ENCODE measurements around the gene LARGE2. TPM values are rescaled to one million over a fixed set of nuclear protein-coding genes. Genes with fewer than 3 reads are reported as not detected.

LARGE2 gene
- polyA plus RNA-seq, 1 donor (not counting 4 experiments of a cell fraction or from before 2014, with no cell fraction given) = 7.1 TPM

GRCh38 chr11:45933131-45933831 lies 10.8 kb downstream of the LARGE2 start:
- Histone ChIP-seq H3K4me3 (ENCODE audit: control insufficient read depth in 2 of 3, extremely low read depth in 1 of 3, insufficient read depth in 2 of 3, low read depth in 1 of 3, low read length in 3 of 3) (peak overlapping the region in 2 of 3 experiments; percentile 34 to 45), H3K79me2 (ENCODE audit: control insufficient read depth, insufficient read depth, low read length) (no peaks in the 10 kb centered on the region), H3K9me3 (ENCODE audit: control insufficient read depth, low read depth, low read length) (no peaks in the 10 kb centered on the region), H2AFZ (ENCODE audit: control insufficient read depth, low read length) (peak overlapping the region; percentile 21), H3K4me2 (ENCODE audit: control insufficient read depth, extremely low read depth, insufficient read depth, low read depth, low read length) (peak overlapping the region; percentile 53), H3K36me3 (ENCODE audit: control insufficient read depth in 2 of 2, extremely low read depth in 1 of 2, insufficient read depth in 2 of 2, low read length in 2 of 2) (peaks cover 7% of the 10 kb centered on the region in 2 experiments), H3K9ac (ENCODE audit: control insufficient read depth, extremely low read depth, insufficient read depth, low read length) (peak overlapping the region; percentile 14), H3K27ac (ENCODE audit: control insufficient read depth, insufficient read depth, low read length) (no peak overlapping the region), H3K9me1 (ENCODE audit: control insufficient read depth, extremely low read depth, insufficient read depth, low read length) (peaks cover 2% of the 10 kb centered on the region), H4K20me1 (ENCODE audit: control insufficient read depth, extremely low read depth, insufficient read depth, low read length) (no peaks in the 10 kb centered on the region), H3K4me1 (ENCODE audit: control insufficient read depth, extremely low read depth, insufficient read depth, low read length) (peaks cover 73% of the 10 kb centered on the region), H3K27me3 (ENCODE audit: control insufficient read depth, extremely low read depth, insufficient read depth, low read length) (no peaks in the 10 kb centered on the region)
- TF ChIP-seq, protein P1, sequence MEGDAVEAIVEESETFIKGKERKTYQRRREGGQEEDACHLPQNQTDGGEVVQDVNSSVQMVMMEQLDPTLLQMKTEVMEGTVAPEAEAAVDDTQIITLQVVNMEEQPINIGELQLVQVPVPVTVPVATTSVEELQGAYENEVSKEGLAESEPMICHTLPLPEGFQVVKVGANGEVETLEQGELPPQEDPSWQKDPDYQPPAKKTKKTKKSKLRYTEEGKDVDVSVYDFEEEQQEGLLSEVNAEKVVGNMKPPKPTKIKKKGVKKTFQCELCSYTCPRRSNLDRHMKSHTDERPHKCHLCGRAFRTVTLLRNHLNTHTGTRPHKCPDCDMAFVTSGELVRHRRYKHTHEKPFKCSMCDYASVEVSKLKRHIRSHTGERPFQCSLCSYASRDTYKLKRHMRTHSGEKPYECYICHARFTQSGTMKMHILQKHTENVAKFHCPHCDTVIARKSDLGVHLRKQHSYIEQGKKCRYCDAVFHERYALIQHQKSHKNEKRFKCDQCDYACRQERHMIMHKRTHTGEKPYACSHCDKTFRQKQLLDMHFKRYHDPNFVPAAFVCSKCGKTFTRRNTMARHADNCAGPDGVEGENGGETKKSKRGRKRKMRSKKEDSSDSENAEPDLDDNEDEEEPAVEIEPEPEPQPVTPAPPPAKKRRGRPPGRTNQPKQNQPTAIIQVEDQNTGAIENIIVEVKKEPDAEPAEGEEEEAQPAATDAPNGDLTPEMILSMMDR (optimal IDR thresholded peaks at IDR 0.05 in 1 of 3, IDR thresholded peaks at IDR 0.05 in 1 of 3, conservative IDR thresholded peaks at IDR 0.05 in 1 of 3; ENCODE audit: extremely low read depth in 1 of 3, insufficient read depth in 2 of 3, low read length in 3 of 3) = no peak
- TF ChIP-seq EZH2 (IDR thresholded peaks at IDR 0.05; ENCODE audit: low read length) = no peak
- dilution Hi-C loops (cut with MboI; ENCODE audit: extremely low pct_ligation_motif_present, low sequenced_read_pairs) = no loop called here
- DNase-seq (ENCODE audit: low read depth, low spot score) (no peak), FAIRE-seq (peak; percentile 44)

DNA sequence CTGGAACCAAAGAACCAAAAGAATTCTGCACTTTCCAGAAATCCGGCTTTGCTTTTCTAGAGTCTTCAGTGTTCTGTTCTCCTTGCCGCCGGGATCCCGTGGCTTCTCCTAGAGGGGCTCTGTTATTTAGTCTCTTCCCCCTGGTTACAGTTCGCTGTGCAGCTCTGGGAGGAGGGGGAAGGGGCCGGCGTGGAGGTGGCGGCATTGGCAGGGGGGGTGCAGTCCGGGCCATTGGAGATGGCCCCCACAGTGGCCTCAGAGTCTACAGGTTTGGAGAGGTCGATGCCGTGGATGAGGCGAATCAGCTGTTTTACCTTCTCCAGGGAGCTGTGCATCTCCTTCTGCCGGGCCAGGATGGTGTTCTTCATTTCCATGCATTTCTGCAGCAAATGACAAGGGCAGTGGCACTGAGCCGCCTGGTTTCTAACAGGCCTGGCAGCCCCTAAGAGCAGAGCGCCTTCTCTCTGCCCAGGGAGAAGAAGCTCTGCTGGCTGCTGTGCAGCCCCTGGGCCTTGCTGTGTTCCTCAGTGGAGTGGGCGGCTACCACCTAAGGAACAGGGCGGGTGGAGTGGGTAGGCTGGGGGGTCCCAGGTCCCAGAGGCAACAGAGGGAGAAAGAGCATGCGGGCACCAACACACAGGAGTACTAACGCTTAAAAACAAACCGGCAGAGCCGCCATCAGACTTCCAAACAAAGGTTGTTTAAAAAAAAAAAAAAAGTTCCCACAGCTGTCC lies 11.6 kb downstream of the LARGE2 start:
- peaks cover 7% of the 10 kb centered on the region in 2 experiments for H3K36me3 ChIP-seq (ENCODE audit: control insufficient read depth in 2 of 2, extremely low read depth in 1 of 2, insufficient read depth in 2 of 2, low read length in 2 of 2)
- no peak overlapping the region for H2AFZ ChIP-seq (ENCODE audit: control insufficient read depth, low read length)
- H3K4me3 ChIP-seq (ENCODE audit: control insufficient read depth in 2 of 3, extremely low read depth in 1 of 3, insufficient read depth in 2 of 3, low read depth in 1 of 3, low read length in 3 of 3) = peak overlapping the region in 2 of 3 experiments; percentile 8 to 45
- H3K9me1 ChIP-seq (ENCODE audit: control insufficient read depth, extremely low read depth, insufficient read depth, low read length) = no peaks in the 10 kb centered on the region
- DNase-seq (ENCODE audit: low read depth, low spot score) (no peak), FAIRE-seq (no peak)
- H3K4me2 ChIP-seq (ENCODE audit: control insufficient read depth, extremely low read depth, insufficient read depth, low read depth, low read length) = peak overlapping the region; percentile 53
- H4K20me1 ChIP-seq (ENCODE audit: control insufficient read depth, extremely low read depth, insufficient read depth, low read length) = no peaks in the 10 kb centered on the region
- no peak for TF ChIP-seq EZH2 (IDR thresholded peaks at IDR 0.05; ENCODE audit: low read length)
- TF ChIP-seq, protein P1 (optimal IDR thresholded peaks at IDR 0.05 in 1 of 3, IDR thresholded peaks at IDR 0.05 in 1 of 3, conservative IDR thresholded peaks at IDR 0.05 in 1 of 3; ENCODE audit: extremely low read depth in 1 of 3, insufficient read depth in 2 of 3, low read length in 3 of 3) = no peak
- peaks cover 66% of the 10 kb centered on the region for H3K4me1 ChIP-seq (ENCODE audit: control insufficient read depth, extremely low read depth, insufficient read depth, low read length)
- no peaks in the 10 kb centered on the region for H3K9me3 ChIP-seq (ENCODE audit: control insufficient read depth, low read depth, low read length)
- no peaks in the 10 kb centered on the region for H3K79me2 ChIP-seq (ENCODE audit: control insufficient read depth, insufficient read depth, low read length)
- H3K9ac ChIP-seq (ENCODE audit: control insufficient read depth, extremely low read depth, insufficient read depth, low read length) = peak overlapping the region; percentile 8
- dilution Hi-C loops (cut with MboI; ENCODE audit: extremely low pct_ligation_motif_present, low sequenced_read_pairs) = no loop called here
- H3K27ac ChIP-seq (ENCODE audit: control insufficient read depth, insufficient read depth, low read length) = peak overlapping the region; percentile 24
- H3K27me3 ChIP-seq (ENCODE audit: control insufficient read depth, extremely low read depth, insufficient read depth, low read length) = no peaks in the 10 kb centered on the region

Measured in keratinocyte (primary cell).